Neural cell (in vitro differentiated cells): Measurements from ENCODE around the gene ZNF785. TPM values are rescaled to one million over a fixed set of nuclear protein-coding genes. Genes with fewer than 3 reads are reported as not detected.

ENCODE experiments used
- H2AFZ ChIP-seq: fragments of 200-600, 300-800 bp; sonication (generic), shearing (Covaris generic); 2 replicates; pipeline ENCODE4 v1.6.0; 2014; ENCODE audit warnings: low read depth, mild to moderate bottlenecking, antibody characterized with exemption, low read length, moderate library complexity
- H3F3A ChIP-seq: fragments of 200-600 bp; shearing (Covaris generic); 2 replicates; pipeline ENCODE4 v1.6.1; 2016; ENCODE audit warnings: mild to moderate bottlenecking, moderate library complexity, mixed read lengths, antibody characterized with exemption, low read length; ENCODE audit not compliant: insufficient read depth, poor library complexity, severe bottlenecking
- H3K27ac ChIP-seq: fragments of 200-600, 300-800 bp; sonication (generic), shearing (Covaris generic); 2 replicates; pipeline ENCODE4 v1.5.1; 2014; ENCODE audit warnings: mild to moderate bottlenecking, low read length, moderate library complexity
- H3K27me3 ChIP-seq: fragments of 300-800, 200-600 bp; sonication (generic), shearing (Covaris generic); 2 replicates; pipeline ENCODE4 v1.6.0; 2014; ENCODE audit warnings: mild to moderate bottlenecking, low read depth, low read length, moderate library complexity; ENCODE audit not compliant: insufficient read depth
- H3K36me3 ChIP-seq: fragments of 300-800, 200-600 bp; sonication (generic), shearing (Covaris generic); 2 replicates; pipeline ENCODE4 v1.5.1; 2014; ENCODE audit warnings: mild to moderate bottlenecking, antibody characterized with exemption, low read length, moderate library complexity; ENCODE audit not compliant: insufficient read depth
- H3K4me2 ChIP-seq: fragments of 300-800, 200-600 bp; sonication (generic), shearing (Covaris generic); 2 replicates; pipeline ENCODE4 v1.6.0; 2014; ENCODE audit warnings: mild to moderate bottlenecking, low read length
- H3K4me3 ChIP-seq: fragments of 300-800, 200-600 bp; sonication (generic), shearing (Covaris generic); 2 replicates; pipeline ENCODE4 v1.5.1; 2014; ENCODE audit warnings: mild to moderate bottlenecking, low read length, moderate library complexity
- H3K79me2 ChIP-seq: fragments of 200-600 bp; shearing (Covaris generic); replicated peaks from 2 replicates; pipeline ENCODE4 v1.6.0; 2014; ENCODE audit warnings: mild to moderate bottlenecking, low read length, moderate library complexity; ENCODE audit not compliant: insufficient read depth
- H3K9ac ChIP-seq: fragments of 300-800, 200-600 bp; sonication (generic), shearing (Covaris generic); 2 replicates; pipeline ENCODE4 v1.6.1; 2016; ENCODE audit warnings: mild to moderate bottlenecking, low read length, mixed read lengths
- H3K9me2 ChIP-seq: fragments of 200-600 bp; shearing (Covaris generic); 2 replicates; pipeline ENCODE4 v1.6.1; 2016; ENCODE audit warnings: mild to moderate bottlenecking, low read length, mixed read lengths; ENCODE audit not compliant: insufficient read depth
- H3K9me3 ChIP-seq: fragments of 200-600, 300-800 bp; sonication (generic), shearing (Covaris generic); 2 replicates; pipeline ENCODE4 v1.6.1; 2016; ENCODE audit warnings: mild to moderate bottlenecking, mixed run types, low read length, moderate library complexity, mixed read lengths
- H4K20me1 ChIP-seq: fragments of 200-600 bp; shearing (Covaris generic); 2 replicates; pipeline ENCODE4 v1.6.1; 2016; ENCODE audit warnings: mild to moderate bottlenecking, mixed run types; ENCODE audit not compliant: insufficient read depth
- EP300 ChIP-seq: fragments of 450-650 bp; conservative IDR thresholded peaks from 2 replicates; pipeline ENCODE4 v1.6.1; 2014; ENCODE audit warnings: antibody characterized with exemption, mild to moderate bottlenecking, moderate library complexity; ENCODE audit not compliant: poor library complexity, severe bottlenecking
- EZH2 ChIP-seq: fragments of 200-600, 300-800 bp; shearing (Covaris generic), sonication (generic); IDR thresholded peaks from 2 replicates; pipeline ENCODE4 v1.6.1; 2014; ENCODE audit warnings: antibody characterized with exemption, low read length, borderline replicate concordance, mild to moderate bottlenecking; ENCODE audit not compliant: insufficient read depth, poor library complexity, severe bottlenecking
- MXI1 ChIP-seq: fragments of 450-650 bp; conservative IDR thresholded peaks from 2 replicates; pipeline ENCODE4 v1.6.1; 2014; ENCODE audit warnings: antibody characterized with exemption, mild to moderate bottlenecking; ENCODE audit not compliant: poor library complexity, severe bottlenecking
- POLR2AphosphoS5 ChIP-seq: IDR thresholded peaks from 2 replicates; pipeline ENCODE4 v1.6.1; 2012
- RAD21 ChIP-seq: fragments of 450-650 bp; conservative IDR thresholded peaks from 2 replicates; pipeline ENCODE4 v1.6.1; 2014; ENCODE audit warnings: antibody characterized with exemption, mild to moderate bottlenecking, moderate library complexity
- REST ChIP-seq: IDR thresholded peaks from 2 replicates; pipeline ENCODE4 v1.6.1; 2012; ENCODE audit warnings: borderline replicate concordance
- SMC3 ChIP-seq: fragments of 450-650 bp; conservative IDR thresholded peaks from 2 replicates; pipeline ENCODE4 v1.6.1; 2014; ENCODE audit warnings: antibody characterized with exemption, mild to moderate bottlenecking, moderate library complexity; ENCODE audit not compliant: poor library complexity
- TAF1 ChIP-seq: IDR thresholded peaks from 2 replicates; pipeline ENCODE4 v1.6.1; 2012; ENCODE audit warnings: low read depth
- polyA plus RNA-seq: library from polyadenylated mRNA; depleted of rRNA; stranded (reverse); fragments of >200 nt; gene quantifications from 2 replicates; pipeline ENCODE4 v1.2.3, GENCODE V29; 2014
- TF ChIP-seq, protein P1 (sequence below): fragments of 450-650 bp; IDR thresholded peaks from 2 replicates; pipeline ENCODE4 v1.5.1; 2014; ENCODE audit warnings: antibody characterized with exemption, mild to moderate bottlenecking, moderate library complexity; ENCODE audit not compliant: poor library complexity, severe bottlenecking

Gene ZNF785
- polyA plus RNA-seq, 1 donor from 2014 or later, result 26.4 TPM

- peak overlapping the region; percentile 41 for H3K9ac ChIP-seq
- H2AFZ ChIP-seq, result no peak overlapping the region
- peaks cover 7% of the 10 kb centered on the region for H3F3A ChIP-seq
- no peaks in the 10 kb centered on the region for H3K36me3 ChIP-seq
- H3K4me3 ChIP-seq, result peak overlapping the region; percentile 53
- TF ChIP-seq, protein P1, sequence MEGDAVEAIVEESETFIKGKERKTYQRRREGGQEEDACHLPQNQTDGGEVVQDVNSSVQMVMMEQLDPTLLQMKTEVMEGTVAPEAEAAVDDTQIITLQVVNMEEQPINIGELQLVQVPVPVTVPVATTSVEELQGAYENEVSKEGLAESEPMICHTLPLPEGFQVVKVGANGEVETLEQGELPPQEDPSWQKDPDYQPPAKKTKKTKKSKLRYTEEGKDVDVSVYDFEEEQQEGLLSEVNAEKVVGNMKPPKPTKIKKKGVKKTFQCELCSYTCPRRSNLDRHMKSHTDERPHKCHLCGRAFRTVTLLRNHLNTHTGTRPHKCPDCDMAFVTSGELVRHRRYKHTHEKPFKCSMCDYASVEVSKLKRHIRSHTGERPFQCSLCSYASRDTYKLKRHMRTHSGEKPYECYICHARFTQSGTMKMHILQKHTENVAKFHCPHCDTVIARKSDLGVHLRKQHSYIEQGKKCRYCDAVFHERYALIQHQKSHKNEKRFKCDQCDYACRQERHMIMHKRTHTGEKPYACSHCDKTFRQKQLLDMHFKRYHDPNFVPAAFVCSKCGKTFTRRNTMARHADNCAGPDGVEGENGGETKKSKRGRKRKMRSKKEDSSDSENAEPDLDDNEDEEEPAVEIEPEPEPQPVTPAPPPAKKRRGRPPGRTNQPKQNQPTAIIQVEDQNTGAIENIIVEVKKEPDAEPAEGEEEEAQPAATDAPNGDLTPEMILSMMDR, result no peak
- TF ChIP-seq EZH2 (no peak), MXI1 (no peak), REST (no peak), SMC3 (no peak), TAF1 (no peak), RAD21 (no peak)
- no peaks in the 10 kb centered on the region for H3K79me2 ChIP-seq
- H3K9me2 ChIP-seq, result no peaks in the 10 kb centered on the region
- H3K27me3 ChIP-seq, result no peaks in the 10 kb centered on the region
- no peaks in the 10 kb centered on the region for H3K9me3 ChIP-seq
- H3K27ac ChIP-seq, result peak overlapping the region; percentile 76
- H4K20me1 ChIP-seq, result no peaks in the 10 kb centered on the region
- peak overlapping the region; percentile 2 for H3K4me2 ChIP-seq
These were observed 18.1 kb downstream of the ZNF785 start for GRCh38 chr16:30567160-30567990.

GRCh38 chr16:30566531-30566930, 19.0 kb downstream of the ZNF785 start:
- Histone ChIP-seq H3K9me2 (no peaks in the 10 kb centered on the region), H3K9me3 (no peaks in the 10 kb centered on the region), H3K4me3 (no peak overlapping the region), H3K36me3 (no peaks in the 10 kb centered on the region), H3K27me3 (no peaks in the 10 kb centered on the region), H3K27ac (no peak overlapping the region), H3K79me2 (no peaks in the 10 kb centered on the region), H3K4me2 (no peak overlapping the region), H4K20me1 (no peaks in the 10 kb centered on the region), H3K9ac (no peak overlapping the region), H2AFZ (no peak overlapping the region), H3F3A (peaks cover 4% of the 10 kb centered on the region)
- TF ChIP-seq EP300 (no peak), EZH2 (no peak), REST (no peak), POLR2AphosphoS5 (no peak), RAD21 (no peak)
- TF ChIP-seq, protein P1, result no peak
